BJ (cell line): ENCODE data around the gene FAM89B. TPM values are rescaled to one million over a fixed set of nuclear protein-coding genes. Genes with fewer than 3 reads are reported as not detected.
"Not testable (repeated sequence)": the region's sequence is repeated elsewhere in the genome, so short reads cannot be mapped to it uniquely, and the experiment has no call there.

Source experiments
- CTCF ChIA-PET: fragments of 350-600 bp; formaldehyde crosslinking; extraction: SDS; loops from one replicate; lab custom pipeline; 2021; ENCODE audit warnings: antibody characterized with exemption, inconsistent platforms; lab: Yijun Ruan, JAX
- POLR2A ChIA-PET: fragments of 300-600 bp; sonication (Branson Sonifier 250); formaldehyde crosslinking; extraction: SDS; loops from one replicate; lab custom pipeline; 2021; ENCODE audit warnings: antibody characterized with exemption; lab: Charles Lee
- DNase-seq: peaks from one replicate; pipeline ENCODE4 v3.0.0-alpha.2; 2011; ENCODE audit warnings: low read depth
- H3K27me3 ChIP-seq: 2 replicates; pipeline ENCODE4 v1.6.0; 2011; ENCODE audit warnings: low read length; ENCODE audit not compliant: control insufficient read depth, insufficient read depth
- H3K36me3 ChIP-seq: 2 replicates; pipeline ENCODE4 v1.5.1; 2011; ENCODE audit warnings: low read length; ENCODE audit not compliant: control insufficient read depth, insufficient read depth
- H3K4me3 ChIP-seq: 2 replicates; pipeline ENCODE4 v1.5.1; 2011; ENCODE audit warnings: low read depth, mild to moderate bottlenecking, control low read depth, low read length
- CTCF ChIP-seq: IDR thresholded peaks from 2 replicates; pipeline ENCODE4 v1.5.1; 2011; ENCODE audit warnings: low read depth, mild to moderate bottlenecking, control low read depth, inconsistent platforms, low read length, moderate library complexity; ENCODE audit not compliant: insufficient read depth
- polyA minus RNA-seq: library from RNA; depleted of rRNA, polyadenylated mRNA; stranded (reverse); fragments of >200 nt; gene quantifications from 2 replicates; pipeline ENCODE4 v1.2.3, GENCODE V29; 2011; rRNA and poly(A)+ RNA removed
- polyA plus RNA-seq: library from polyadenylated mRNA; depleted of rRNA; stranded (reverse); fragments of >200 nt; gene quantifications from 2 replicates; pipeline ENCODE4 v1.2.3, GENCODE V29; 2011; rRNA removed

The FAM89B gene
- 38.2 and 56.9 TPM in 2 replicates for polyA plus RNA-seq
- polyA minus RNA-seq = 23.4 and 32.3 TPM in 2 replicates

- H3K4me3 ChIP-seq = peak within 1 kb of the TSS; percentile 63
- no peak for DNase-seq
- H3K36me3 ChIP-seq = peaks cover 5% of the 10 kb centered on the region; the same call in 1 of the 2 replicates
- POLR2A ChIA-PET = interaction anchor here (0.6 to 1.3 kb wide), 3 partner anchors 12 to 43 kb away, joined by 3 to 21 read pairs (median 4); partner anchors contain the start of gene PCNX3
- no peaks in the 10 kb centered on the region for H3K27me3 ChIP-seq
- no peak for TF ChIP-seq CTCF
- CTCF ChIA-PET = interaction anchor here (0.9 to 5.6 kb wide), 11 partner anchors 10 to 80 kb away, joined by 3 to 83 read pairs (median 6); partner anchors contain the start of genes PCNX3 and SCYL1
These were observed at the start of gene FAM89B for GRCh38 chr11:65572356-65573051. TSS of gene FAM89B (plus strand) at chr11:65572538. CDS start at chr11:65572670, 132 bp downstream.

- POLR2A ChIA-PET = not testable (repeated sequence)
These were observed 49.4 kb upstream of the FAM89B start for GRCh38 chr11:65522718-65523630.

GRCh38 chr11:65523631-65523968, 48.7 kb upstream of the FAM89B start:
- H3K27me3 ChIP-seq, H3K4me3 ChIP-seq, DNase-seq, POLR2A ChIA-PET, H3K36me3 ChIP-seq, CTCF ChIA-PET: not testable (repeated sequence)

More at GRCh38 chr11:65522718-65523630, 49.4 kb upstream of the FAM89B start:
- CTCF ChIA-PET, H3K36me3 ChIP-seq, H3K27me3 ChIP-seq, H3K4me3 ChIP-seq, DNase-seq: not testable (repeated sequence)

- no peak for TF ChIP-seq CTCF
- Histone ChIP-seq H3K36me3 (peaks cover 12% of the 10 kb centered on the region), H3K27me3 (no peaks in the 10 kb centered on the region), H3K4me3 (peak overlapping the region; percentile 29)
- POLR2A ChIA-PET = interaction anchor here (0.6 kb wide), 1 partner anchor 12 kb away, joined by 3 read pairs; no protein-coding TSS in a partner anchor
- CTCF ChIA-PET = interaction anchor here (0.7 to 1.0 kb wide), 3 partner anchors 13 to 48 kb away, joined by 3 to 4 read pairs (median 3); partner anchors contain the start of genes FAM89B and ZNRD2
- DNase-seq = no peak
These were observed 48.2 kb upstream of the FAM89B start for GRCh38 chr11:65524014-65524740.

GRCh38 chr11:65524741-65525545, 47.4 kb upstream of the FAM89B start, which contains the start of gene SCYL1:
TSS of gene SCYL1 (plus strand) at chr11:65525083. CDS start at chr11:65525154, 71 bp downstream.
- peaks cover 15% of the 10 kb centered on the region for H3K36me3 ChIP-seq
- DNase-seq = no peak
- CTCF ChIA-PET = interaction anchor here (0.7 to 3.0 kb wide), 7 partner anchors 14 to 108 kb away, joined by 3 to 12 read pairs (median 3); partner anchors contain the start of genes FAM89B and ZNRD2
- H3K4me3 ChIP-seq = peak within 1 kb of the TSS; percentile 96
- POLR2A ChIA-PET = interaction anchor here (0.6 to 0.7 kb wide), 4 partner anchors 11 to 792 kb away, joined by 3 read pairs; partner anchors contain the start of gene CD248
- no peaks in the 10 kb centered on the region for H3K27me3 ChIP-seq
- no peak for TF ChIP-seq CTCF
